ENCODE measurements around the gene SPATA13.

The SPATA13 gene

GRCh38 chr13:24225930-24226329, 65.4 kb downstream of the SPATA13 start:
- no peak for DNase-seq

- DNase-seq: no peak
Observed at GRCh38 chr13:24226762-24227161, 66.2 kb downstream of the SPATA13 start.

- no peak for DNase-seq
Observed at GRCh38 chr13:24228852-24229458, 68.4 kb downstream of the SPATA13 start.

GRCh38 chr13:24230428-24231072, 70.0 kb downstream of the SPATA13 start:
- DNase-seq: no peak

- DNase-seq: no peak
Observed at GRCh38 chr13:24231377-24231776, 70.9 kb downstream of the SPATA13 start.

GRCh38 chr13:24232037-24232436, 71.5 kb downstream of the SPATA13 start:
- DNase-seq: no peak

GRCh38 chr13:24232474-24232873, 72.0 kb downstream of the SPATA13 start:
- DNase-seq: no peak

- no peak for DNase-seq
Observed at GRCh38 chr13:24233351-24233901, 72.9 kb downstream of the SPATA13 start.

GRCh38 chr13:24234200-24234915, 73.8 kb downstream of the SPATA13 start:
- no peak for DNase-seq

GRCh38 chr13:24237356-24237755, 76.8 kb downstream of the SPATA13 start:
- DNase-seq: no peak

- DNase-seq: no peak
Observed at GRCh38 chr13:24241336-24241735, 80.8 kb downstream of the SPATA13 start.

- no peak for DNase-seq
Observed at GRCh38 chr13:24242100-24242499, 81.6 kb downstream of the SPATA13 start.

GRCh38 chr13:24243302-24243701, 82.8 kb downstream of the SPATA13 start:
- DNase-seq: no peak

GRCh38 chr13:24244802-24245201, 84.3 kb downstream of the SPATA13 start:
- no peak for DNase-seq

- no peak for DNase-seq
Observed at GRCh38 chr13:24247016-24247415, 86.5 kb downstream of the SPATA13 start.

GRCh38 chr13:24249624-24250023, 89.1 kb downstream of the SPATA13 start:
- no peak for DNase-seq

GRCh38 chr13:24250376-24251057, 90.0 kb downstream of the SPATA13 start:
- no peak for DNase-seq

- DNase-seq: no peak
Observed at GRCh38 chr13:24251525-24251924, 91.0 kb downstream of the SPATA13 start.

GRCh38 chr13:24252136-24252535, 91.6 kb downstream of the SPATA13 start:
- no peak for DNase-seq

GRCh38 chr13:24253520-24254145, 93.1 kb downstream of the SPATA13 start:
- DNase-seq: no peak

GRCh38 chr13:24254146-24254841, 93.8 kb downstream of the SPATA13 start:
- no peak for DNase-seq

GRCh38 chr13:24257497-24257896, 97.0 kb downstream of the SPATA13 start:
- DNase-seq: no peak

Data from NCI-H226 (cell line).